ENCODE data around the gene CKLF. TPM values are rescaled to one million over a fixed set of nuclear protein-coding genes. Genes with fewer than 3 reads are reported as not detected.

CKLF gene
- total RNA-seq, 6 donors from 2014 or later, result 18.2 to 71.7 (median 47.4) TPM

GRCh38 chr16:66519482-66520373 lies 32.6 kb upstream of the CKLF start:
- peak overlapping the region; percentile 94 to 98 (median 96) for H3K27ac ChIP-seq
- no peak overlapping the region for H3K4me3 ChIP-seq
- H3K9me3 ChIP-seq, result no peaks in the 10 kb centered on the region
- 85 to 86% methylated on average over 11 of the region's 11 CpGs for WGBS, 2 donors
- no peak for ATAC-seq (ENCODE audit: low FRiP score in 2 of 2)
- DNase-seq, result no peak
- TF ChIP-seq POLR2AphosphoS5 (IDR thresholded peaks at IDR 0.05), result no peak
- no peak for TF ChIP-seq CTCF (IDR thresholded peaks at IDR 0.05)
- TF ChIP-seq EP300 (IDR thresholded peaks at IDR 0.05), result no peak
- no peak for TF ChIP-seq POLR2A (IDR thresholded peaks at IDR 0.05)
- H3K4me1 ChIP-seq, result peaks cover 93 to 95% (median 94%) of the 10 kb centered on the region in 4 donors
- no peaks in the 10 kb centered on the region for H3K36me3 ChIP-seq
- H3K27me3 ChIP-seq, result no peaks in the 10 kb centered on the region

- Histone ChIP-seq H3K27ac (peak overlapping the region; percentile 94 to 98 (median 96)), H3K27me3 (no peaks in the 10 kb centered on the region), H3K4me3 (no peak overlapping the region), H3K9me3 (no peaks in the 10 kb centered on the region), H3K36me3 (peaks cover 0 to 3% (median 1%) of the 10 kb centered on the region in 4 donors), H3K4me1 (peaks cover 94 to 97% (median 96%) of the 10 kb centered on the region in 4 donors)
- ATAC-seq (ENCODE audit: low FRiP score in 2 of 2) (peak in 1 of 2 donors; percentile 50), DNase-seq (peak in 1 of 2 donors; percentile 86)
- peak; percentile 42 to 44 for TF ChIP-seq POLR2AphosphoS5 (IDR thresholded peaks at IDR 0.05)
- peak in 1 of 4 donors; percentile 73 for TF ChIP-seq POLR2A (IDR thresholded peaks at IDR 0.05)
- TF ChIP-seq EP300 (IDR thresholded peaks at IDR 0.05), result no peak
- TF ChIP-seq CTCF (IDR thresholded peaks at IDR 0.05), result no peak
- 66 to 80% methylated on average over 14 of the region's 14 CpGs for WGBS, 2 donors
Measured at GRCh38 chr16:66520406-66521170, 31.8 kb upstream of the CKLF start.

- peak overlapping the region; percentile 94 to 98 (median 96) for H3K27ac ChIP-seq
- WGBS, 2 donors, result 82 to 92% methylated on average over 2 to 5 of the region's 5 CpGs
- no peak for DNase-seq
- no peak for ATAC-seq (ENCODE audit: low FRiP score in 2 of 2)
- peaks cover 0 to 7% (median 3%) of the 10 kb centered on the region in 4 donors for H3K36me3 ChIP-seq
- TF ChIP-seq EP300 (IDR thresholded peaks at IDR 0.05), result no peak
- no peak for TF ChIP-seq CTCF (IDR thresholded peaks at IDR 0.05)
- no peaks in the 10 kb centered on the region for H3K9me3 ChIP-seq
- H3K4me3 ChIP-seq, result no peak overlapping the region
- peaks cover 87 to 92% (median 91%) of the 10 kb centered on the region in 4 donors for H3K4me1 ChIP-seq
- H3K27me3 ChIP-seq, result no peaks in the 10 kb centered on the region
Measured at GRCh38 chr16:66521252-66521713, 31.1 kb upstream of the CKLF start.

GRCh38 chr16:66521951-66522771 lies 30.2 kb upstream of the CKLF start:
- WGBS, 2 donors, result 60 to 61% methylated on average over 15 to 17 of the region's 17 CpGs
- TF ChIP-seq CTCF (IDR thresholded peaks at IDR 0.05), result no peak
- TF ChIP-seq EP300 (IDR thresholded peaks at IDR 0.05), result peak in 1 of 4 donors; percentile 20
- TF ChIP-seq POLR2AphosphoS5 (IDR thresholded peaks at IDR 0.05), result peak in 1 of 2 donors; percentile 78
- peak in 1 of 4 donors; percentile 21 for TF ChIP-seq POLR2A (IDR thresholded peaks at IDR 0.05)
- H3K9me3 ChIP-seq, result no peaks in the 10 kb centered on the region
- peaks cover 0 to 16% (median 4%) of the 10 kb centered on the region in 4 donors for H3K36me3 ChIP-seq
- H3K4me3 ChIP-seq, result no peak overlapping the region
- ATAC-seq (ENCODE audit: low FRiP score in 2 of 2), result peak; percentile 48 to 49
- no peaks in the 10 kb centered on the region for H3K27me3 ChIP-seq
- H3K4me1 ChIP-seq, result peaks cover 82 to 85% (median 84%) of the 10 kb centered on the region in 4 donors
- DNase-seq, result peak in 1 of 2 donors; percentile 91
- H3K27ac ChIP-seq, result peak overlapping the region; percentile 94 to 98 (median 96)
